ENCODE data around the gene SLX4.

The SLX4 gene

DNA sequence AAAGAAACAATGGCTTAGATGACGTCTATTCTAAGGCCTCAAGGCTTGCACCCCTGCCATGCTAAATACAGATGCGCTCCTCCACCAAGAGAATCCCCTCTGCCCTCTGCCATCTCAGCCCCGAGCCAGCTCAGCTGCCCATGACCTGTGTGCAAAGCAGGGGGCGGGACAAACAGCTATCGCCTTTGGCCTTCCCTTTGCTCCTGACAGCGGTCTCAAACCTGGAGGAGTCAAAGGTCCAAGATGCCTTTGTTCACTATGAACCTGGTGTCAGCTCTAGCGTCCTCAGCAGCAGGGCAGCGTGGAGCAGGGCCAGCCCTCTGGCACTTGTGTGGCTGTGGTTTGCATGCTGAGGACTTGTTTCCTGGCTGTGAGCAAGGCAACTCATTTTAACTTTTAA is 12.3 kb downstream of the SLX4 start:
- no peak for DNase-seq

DNA sequence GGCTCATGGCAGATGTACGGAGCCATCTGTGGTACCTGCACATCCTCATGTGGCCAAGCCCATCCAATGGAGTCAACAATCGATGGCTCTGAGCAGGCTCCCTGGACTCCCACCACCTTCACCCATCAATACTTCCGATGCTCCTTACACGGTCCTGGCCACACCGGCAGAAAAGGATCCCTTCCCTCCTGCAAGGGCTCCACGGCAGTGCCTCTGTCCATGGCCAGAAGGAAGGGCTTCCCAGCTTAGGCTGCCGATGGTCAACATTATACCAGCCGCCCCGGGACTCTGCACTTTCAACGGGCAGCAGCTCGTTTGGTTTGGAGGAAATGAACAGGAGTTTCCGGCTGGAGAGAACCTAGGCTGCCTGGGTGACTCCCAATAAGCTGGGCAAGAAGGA is 13.2 kb downstream of the SLX4 start:
- DNase-seq: no peak

DNA sequence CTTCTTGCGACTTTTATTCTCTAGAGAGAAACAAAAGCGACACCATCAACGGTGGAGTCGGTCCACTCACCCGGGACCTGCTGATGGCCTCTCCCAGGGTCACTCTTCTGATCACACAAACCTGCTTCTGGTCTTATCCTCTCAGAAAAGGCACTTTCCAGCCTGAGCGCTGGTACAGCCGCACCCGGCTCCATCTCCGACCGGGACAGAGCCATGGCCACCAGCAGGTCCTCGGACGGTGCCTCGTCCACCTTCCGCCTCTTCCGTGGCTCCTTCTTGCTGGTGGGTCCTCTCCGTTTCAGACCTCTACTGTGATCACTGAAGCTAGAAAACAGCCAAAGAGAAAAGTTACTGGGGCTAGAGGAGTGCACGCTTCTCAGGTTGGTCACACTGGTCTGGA is 13.7 kb downstream of the SLX4 start:
- DNase-seq: no peak

DNA sequence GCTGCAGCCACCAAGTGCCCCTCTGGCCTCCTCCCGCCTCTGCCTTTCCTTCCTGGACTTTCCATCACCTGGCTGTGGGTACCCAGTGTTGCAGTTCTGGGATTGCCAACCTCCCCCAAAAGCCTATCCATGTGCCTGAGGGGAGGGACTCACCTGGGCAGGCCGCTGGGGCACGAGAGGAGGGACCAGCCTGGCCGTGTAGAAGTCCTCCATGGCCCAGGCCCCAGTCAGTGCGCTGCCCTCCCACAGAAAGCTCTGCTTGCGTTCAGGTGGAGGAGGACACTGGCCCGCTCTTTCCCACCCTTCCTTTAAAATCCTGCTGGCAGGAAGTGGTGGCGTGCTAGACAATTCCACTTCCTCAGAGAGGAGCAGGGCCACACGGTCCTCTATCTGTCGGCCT is 14.2 kb downstream of the SLX4 start:
- no peak for DNase-seq

DNA sequence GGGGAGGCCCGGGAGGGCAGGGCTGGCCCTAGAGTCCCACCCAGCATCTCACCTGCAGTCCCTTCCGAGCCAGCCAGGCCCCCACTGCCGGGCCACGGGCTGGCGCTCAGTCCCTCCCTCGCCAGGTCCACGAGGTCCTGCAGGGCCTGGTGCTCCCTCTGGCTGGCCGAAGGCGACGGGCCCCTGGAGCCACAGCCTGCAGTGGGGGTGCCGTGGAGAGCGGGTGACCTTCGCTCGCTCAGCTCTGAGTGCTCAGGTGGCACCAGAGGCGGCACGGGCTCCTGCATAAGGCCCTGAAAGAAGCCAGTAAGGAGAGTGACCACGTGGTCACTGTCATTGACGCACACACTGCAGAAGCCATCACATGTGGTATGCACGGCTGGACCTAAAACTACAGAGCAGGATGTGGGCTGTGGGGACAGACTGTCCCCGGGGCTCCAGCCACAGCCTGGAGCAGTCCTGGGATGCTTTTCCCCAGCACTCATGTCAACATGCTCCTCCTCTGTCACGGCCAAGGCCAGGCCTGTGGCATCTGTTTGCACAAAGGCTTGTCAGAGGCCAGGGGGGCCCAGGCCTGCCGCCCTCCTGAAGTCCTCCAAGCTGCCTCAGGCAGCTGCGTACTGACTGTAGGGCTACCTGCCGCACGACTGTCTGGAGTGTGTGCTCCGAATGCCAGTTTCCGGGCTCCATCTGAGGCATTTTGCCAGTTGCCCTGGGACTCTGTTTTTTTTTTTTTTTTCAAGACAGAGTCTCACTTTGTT is 15.1 kb downstream of the SLX4 start:
- DNase-seq: no peak

DNA sequence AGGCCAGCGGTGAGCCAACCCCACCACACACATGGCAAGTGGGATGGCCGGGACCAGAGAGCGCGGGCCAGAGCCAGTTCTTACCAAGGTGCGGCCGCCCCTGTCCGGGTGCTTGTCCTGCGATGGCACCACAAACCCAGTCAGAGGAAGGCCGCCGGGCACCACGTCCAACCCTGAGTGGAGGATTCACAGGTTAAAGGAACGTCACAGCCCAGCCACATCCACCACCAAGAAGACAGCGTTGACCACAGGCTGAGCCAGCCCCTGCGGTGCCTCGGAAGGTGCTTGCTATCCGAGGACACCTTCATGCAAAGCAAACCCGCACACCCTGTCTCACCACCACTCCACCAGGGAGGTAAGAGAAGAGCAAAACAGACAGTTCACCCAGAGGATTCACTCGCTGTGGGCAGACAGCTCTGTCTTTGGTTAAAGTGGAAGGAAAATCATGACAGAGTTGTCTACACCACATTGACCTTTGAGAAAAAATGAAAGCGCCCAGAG is 15.8 kb downstream of the SLX4 start:
- no peak for DNase-seq

DNA sequence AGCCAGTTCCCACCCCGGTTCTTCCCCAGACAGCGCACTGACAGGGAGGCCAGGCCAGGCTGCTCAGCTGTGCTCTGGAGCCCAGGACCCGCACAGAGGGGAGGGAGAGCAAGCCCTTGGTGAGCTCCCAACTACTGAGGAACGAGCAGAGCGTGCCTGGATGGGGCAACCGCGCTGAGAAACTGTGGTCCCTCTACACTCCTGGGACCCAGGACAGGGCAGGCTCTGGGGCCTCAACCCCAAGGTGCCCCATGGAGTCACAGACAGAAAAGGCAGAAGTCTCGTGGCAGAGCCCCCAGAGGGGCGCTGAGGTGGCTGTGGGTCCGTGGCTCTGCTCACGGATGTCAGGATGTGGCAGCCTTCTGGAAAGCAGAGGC is 16.3 kb downstream of the SLX4 start:
- DNase-seq: no peak

DNA sequence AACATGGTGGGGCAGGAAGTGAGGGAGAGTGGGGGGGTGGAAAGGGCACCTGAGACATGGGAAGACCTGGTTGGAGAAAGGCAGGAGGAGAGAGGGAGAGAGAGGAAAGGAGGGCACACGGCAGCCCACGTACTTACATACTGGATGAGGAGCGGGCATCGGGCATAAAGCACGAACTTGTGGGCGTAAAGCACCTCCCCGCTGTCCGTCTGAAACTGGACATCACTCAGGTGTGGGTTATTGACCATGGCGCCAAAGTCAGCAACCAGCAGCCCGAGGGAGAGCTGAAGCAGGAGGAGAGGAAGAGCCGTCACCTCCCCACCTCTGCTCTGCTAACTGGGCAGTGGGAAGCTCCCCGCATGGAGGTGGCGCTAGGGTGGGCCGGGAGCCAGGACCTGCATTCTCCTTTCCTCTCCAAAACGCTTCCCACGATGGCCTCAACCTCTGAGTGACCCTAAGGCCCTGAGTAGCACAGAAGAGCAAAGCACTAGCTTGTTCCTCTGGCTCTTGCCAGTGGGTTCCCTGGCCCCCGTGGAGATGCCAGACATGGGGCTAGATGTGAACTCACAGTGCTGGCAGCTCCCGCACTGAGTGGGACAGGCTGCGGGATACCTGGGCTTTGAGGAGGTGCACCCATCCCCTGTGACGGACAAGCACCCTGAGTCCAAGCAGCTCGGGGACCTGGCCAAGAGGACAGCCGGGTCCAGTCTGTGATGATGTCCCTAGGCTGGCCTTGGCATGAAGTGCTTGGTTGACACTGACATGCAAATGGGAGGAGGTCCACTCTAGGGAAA is 16.9 kb downstream of the SLX4 start:
- no peak for DNase-seq

DNA sequence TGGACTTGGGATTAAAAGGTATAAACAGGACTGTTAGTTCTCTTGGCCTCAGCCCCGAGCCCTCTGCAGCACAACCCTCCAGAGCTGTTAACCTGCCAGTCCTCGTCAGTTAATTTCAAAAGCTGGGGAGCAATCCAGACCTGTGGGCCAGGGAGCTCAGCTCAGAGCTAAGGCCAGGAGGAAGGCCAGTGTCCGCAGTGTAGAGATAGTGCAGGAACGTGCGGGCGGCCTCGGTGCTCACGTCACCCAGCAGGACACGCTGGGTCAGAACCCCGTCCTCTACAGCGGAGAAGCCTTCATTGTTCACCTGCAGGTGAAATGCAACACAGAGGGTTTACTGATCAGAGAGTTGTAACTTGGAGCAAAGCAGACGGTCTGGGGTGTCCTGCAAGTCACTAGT is 18.8 kb downstream of the SLX4 start:
- no peak for DNase-seq

DNA sequence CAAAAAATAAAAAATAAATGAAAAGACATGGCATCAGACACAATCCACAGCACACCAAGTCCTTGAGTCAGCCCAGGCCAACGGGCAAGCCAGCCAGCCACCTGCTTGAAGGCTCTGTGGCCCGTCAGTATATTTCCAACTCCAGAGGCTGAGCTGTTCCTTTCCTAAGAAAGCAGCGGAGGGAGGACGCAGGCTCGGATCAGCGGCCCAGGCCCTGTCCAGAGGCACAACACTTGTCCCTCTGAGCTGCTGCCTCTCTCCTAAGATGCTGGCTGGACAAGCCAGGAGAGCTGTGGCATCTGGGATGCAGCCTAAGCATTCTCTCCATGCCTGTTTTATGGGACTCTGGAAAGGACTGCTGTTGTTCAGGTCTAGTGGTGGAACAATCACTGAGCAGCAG is 19.4 kb downstream of the SLX4 start:
- no peak for DNase-seq

DNA sequence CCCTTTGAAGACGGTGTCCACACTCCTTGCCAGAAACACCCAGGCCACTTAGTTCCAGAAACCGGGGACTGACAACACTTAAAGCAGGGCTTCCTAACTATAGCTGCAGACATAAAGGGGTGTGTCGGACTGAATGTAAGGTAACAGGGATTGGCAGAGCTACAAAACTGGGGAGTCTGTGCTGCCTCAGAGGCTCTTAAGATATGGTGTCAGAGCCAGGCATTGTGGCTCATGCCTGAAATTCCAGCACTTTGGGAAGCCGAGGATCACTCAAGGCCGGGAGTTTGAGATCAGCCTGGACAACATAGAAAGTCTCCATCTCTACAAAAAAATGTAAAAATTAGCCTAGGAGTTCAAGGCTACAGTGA is 20.0 kb downstream of the SLX4 start:
- DNase-seq: no peak

DNA sequence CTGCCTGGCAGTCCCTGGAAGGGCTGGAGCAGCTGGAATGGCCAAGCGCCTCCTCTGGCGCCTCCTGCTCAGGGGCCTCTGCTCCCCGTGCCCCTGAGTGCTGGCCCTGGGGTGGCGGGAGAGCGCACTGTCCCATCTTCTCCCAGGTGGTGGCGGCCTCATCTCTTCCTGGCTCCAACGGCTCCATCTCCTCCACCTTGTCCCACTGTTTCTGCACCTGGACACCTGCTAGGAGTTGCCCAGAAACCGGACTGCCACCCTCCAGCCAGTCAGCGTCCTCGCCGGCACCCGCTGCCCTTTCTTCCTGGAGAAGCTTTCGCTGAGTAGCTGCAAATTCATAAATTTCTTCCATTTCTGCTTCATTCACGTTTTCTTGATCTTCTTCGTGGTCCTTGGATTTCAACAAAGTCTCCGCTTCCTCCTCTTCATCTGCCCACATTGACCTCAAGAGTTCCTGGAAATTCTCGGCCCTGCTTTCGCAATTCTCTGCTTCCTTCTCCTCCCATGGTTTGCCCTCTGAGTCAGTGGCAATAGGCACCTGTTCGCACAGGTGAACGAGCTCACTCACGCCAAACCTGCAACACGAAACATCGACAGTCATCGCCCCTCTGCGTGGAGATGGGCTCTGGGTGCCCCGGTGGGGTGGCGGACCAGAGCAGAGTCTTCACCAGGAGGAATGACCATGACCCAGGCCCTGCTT is 20.5 kb downstream of the SLX4 start:
- no peak for DNase-seq

DNA sequence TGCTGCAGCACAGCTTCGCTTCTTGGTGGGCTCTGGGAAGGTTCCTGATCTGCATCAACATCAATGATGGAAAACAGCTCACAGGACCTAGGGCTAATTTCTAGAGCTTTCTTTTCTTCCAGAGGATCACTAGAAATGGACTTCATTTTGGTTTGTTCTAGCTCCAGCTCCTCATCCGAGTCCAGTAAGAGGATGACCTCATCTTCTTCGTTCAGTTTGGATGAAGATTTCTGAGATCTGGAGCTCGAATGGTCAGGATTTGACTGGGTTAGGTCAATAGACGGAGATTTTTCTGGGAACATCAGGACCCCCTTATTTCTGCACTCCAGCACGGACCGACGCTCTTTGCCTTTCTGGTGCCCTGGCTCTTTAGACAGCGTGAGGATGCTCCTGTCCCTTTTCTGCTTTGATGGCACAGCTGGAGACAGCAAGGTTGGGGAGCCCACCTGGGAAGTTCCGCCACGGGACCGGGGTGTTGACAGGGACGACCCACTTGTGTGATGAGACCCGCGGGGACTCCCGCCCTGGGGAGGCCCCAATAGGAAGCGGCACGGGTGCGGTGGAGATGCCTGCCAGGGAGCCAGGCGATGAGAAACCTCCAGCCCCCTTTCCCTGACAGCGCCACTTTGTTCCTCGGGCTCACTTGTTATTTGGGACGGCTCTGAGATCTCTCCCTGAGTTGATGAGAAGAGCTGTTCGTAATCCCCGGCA is 21.3 kb downstream of the SLX4 start:
- no peak for DNase-seq

DNA sequence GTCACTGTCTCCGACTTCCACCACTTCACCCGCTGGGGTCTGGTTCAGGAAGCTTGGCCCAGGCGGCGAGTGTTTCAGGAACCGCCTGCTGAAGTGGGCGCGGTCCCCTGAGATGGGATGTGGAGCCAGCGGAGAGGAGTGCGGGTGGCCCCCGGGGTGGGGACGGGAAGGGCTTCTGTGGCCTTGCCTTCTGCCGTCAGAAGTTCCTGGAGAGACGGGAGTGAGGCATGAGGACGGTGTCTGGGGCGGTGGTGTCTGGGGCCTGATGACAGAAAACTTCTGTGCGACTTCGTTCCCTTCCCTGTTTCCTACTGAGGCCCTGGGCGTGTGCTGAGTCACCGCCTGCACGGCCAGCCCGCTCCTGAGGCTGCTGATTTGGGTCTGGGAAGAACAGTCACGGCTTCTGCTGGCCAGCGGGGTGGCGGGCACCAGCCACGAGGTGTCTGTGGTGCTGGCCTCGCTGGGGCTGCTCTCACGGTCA is 21.9 kb downstream of the SLX4 start:
- no peak for DNase-seq

DNA sequence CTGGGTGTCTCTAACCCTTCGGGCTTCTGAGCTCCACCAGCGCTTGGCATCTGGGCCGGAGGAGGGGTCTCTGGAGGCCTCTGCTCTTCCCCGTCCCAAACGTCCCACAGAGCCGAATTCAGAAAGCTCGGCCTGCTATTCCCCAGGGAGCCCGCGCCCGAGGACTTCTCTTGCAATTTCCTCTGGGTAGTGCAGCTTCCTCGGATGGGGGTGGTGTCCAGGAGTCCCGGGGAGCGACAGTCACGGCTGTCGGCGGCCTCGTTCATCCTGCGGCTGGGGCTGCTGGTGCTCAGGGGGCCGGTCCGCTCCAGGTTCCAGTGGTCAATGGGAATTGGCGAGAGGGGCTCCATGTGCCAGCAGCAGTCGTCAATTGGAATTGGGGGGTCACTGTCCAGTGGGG is 22.4 kb downstream of the SLX4 start:
- no peak for DNase-seq

DNA sequence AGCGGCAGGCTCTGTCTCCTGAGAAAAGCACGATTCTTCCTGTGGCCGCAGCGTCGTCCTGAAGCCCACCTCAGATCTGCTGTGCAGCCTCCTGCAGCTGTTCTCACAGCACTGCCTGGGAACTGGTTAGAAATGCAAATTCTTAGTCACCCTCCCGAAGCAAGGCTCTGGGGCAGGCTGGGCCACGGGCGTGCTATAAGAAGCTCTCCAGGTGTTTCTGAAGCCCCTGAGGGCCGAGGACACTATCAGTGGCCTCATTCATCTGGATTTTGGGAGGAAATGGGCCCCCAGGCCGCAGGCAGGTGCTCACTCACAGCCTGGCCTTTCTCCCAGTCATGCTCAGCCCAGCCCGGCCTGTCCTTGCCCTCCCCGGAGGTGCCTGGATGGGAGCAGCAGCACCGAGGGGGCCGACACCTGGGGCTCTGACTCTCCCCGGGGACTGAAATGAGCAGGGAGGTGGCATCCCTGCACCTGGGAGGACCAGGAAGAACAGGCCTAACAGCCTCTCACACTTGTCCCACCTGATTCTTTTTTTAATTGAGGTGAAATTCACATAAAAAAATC is 23.8 kb downstream of the SLX4 start:
- DNase-seq: no peak

DNA sequence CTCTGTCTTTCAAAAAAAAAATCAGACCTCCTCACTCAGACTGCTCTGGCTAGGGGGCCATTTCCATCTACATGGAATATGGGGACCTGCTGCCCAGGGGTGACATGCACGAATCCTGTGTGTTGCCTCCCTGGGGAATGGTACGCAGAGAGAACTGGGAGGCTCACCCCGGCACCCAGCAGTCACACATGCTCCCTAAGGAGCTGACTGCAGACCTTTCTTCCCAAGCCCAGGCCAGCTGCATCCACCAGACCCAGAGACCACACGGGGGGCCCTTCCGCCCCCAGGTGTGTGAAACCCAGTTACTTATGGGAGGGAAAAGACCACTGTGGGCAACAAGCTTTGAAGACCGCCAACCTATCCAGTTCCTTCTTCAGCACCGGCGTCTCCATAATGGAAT is 27.0 kb downstream of the SLX4 start:
- DNase-seq: no peak

DNA sequence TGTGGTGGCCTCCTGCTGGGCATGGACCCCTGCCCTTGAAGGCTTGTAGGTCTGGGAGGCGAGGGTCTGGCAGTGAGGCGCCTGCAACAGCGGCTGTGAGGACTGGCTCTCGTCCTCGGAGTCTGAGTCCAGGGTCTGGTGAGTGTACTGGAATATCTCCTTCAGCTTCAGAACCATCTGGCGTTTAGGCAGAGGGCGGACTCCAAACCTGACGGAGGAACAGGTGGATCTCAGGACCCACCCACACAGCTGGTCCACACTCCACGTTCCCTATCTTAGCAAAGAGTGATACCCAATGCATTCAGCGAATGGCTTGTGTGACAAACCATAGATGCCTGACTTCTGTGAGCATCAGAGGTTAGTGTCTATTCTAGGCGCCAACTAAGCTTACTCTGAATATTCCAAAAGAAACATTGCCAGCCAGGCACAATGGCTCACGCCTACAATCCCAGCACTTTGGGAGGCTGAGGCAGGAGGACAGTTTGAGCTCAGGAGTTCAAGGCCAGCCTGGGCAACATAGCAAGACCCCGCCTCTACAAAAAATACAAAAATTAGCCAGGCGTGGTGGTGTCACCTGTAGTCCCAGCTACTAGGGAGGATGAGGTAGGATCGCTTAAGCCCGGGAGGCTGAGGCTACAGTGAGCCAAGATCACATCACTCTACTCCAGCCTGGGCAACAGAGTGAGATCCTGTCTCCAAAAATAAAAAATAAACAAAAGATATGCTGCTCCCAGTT is 27.9 kb downstream of the SLX4 start:
- no peak for DNase-seq

DNA sequence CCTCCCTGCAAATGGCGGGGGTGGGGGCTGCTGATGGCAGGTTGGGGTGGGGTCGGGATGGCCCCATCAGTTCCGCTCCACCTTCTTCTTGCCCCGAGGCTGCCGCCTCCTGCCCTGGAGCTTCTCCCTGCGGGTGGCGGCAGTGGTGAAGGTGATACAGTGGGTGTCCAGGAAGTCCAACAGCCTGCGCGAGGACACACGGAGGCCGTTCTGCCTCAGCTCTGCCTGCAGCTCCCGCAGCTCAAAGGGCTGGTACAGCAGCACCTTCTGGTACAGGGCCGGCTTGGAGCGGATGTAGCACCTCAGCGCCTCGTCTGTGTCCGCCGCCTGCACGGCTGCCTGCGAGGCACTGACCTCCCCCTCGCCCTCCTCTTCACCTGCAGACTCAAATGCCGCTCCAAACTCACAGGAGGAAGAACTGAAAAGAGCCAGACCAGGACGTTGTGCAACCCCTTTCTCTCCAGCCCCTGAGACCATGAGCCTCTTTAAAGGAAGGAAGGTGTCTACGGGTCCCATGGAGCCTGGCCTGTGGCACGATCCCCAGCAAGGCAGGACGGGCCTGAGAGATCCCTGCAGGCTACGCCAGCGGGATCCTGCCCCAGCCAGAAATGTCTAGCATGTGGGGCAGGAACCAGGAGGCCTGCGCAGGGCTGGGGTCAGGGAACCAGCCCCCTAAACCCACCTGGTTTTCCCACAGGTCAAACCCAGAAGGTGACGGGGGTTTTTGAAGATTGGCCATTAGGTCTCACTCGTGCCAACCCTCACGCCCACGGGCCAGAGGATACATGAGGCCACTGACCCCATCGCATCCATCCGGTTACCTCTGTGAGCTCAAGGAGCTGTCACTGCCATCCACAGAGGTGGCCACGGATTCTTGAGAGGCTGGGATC is 28.9 kb downstream of the SLX4 start:
- no peak for DNase-seq

DNA sequence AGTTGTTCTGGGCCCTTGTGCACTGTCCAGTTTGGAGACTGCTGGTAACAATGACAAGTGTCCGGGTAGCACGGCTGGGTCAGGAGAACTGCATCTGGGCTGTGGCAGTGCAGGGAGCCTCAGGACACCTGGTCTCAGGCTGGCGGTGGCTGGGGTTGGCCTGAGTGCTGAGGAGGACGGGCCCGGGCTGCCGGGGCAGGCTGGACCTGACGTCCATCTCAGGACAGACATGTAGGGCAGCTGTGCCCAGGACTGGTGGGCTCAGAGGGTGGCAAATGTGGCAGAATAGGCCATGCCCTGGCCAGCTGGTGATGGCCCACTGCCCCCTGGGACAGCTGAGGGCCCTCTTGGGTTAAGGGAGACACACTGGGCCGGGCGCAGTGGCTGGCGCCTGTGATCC is 30.0 kb downstream of the SLX4 start:
- no peak for DNase-seq

DNA sequence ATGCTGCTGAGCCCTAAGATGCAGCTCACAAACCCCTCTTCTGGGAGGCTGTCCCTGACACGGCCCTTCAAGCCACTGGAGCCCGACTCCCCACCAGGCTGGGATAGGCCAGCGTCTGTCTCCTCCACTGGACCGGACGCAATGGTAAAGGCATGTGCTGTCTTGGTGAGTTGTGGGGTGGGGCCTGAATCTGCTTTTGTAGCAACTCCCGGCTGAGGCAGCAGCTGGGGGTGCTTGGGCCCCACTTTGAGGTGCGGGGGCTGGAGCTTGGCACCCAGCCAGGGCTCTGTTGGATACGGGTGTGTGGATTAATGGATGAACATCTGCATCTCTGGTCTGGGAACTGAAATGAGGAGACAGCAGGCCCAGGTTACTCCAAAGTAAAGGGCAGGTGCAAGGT is 30.7 kb downstream of the SLX4 start:
- no peak for DNase-seq
